EH (cell line): ENCODE results near the gene FNIP2.
"Not testable (repeated sequence)": the region's sequence is repeated elsewhere in the genome, so short reads cannot be mapped to it uniquely, and the experiment has no call there.

Source experiments
- DNase-seq: peaks from one replicate; pipeline ENCODE4 v3.0.0-alpha.2; 2015; ENCODE audit warnings: low read depth

The FNIP2 gene

GRCh38 chr4:158768555-158769174 is at the start of gene FNIP2:
TSS of gene FNIP2 (plus strand) at chr4:158769026. CDS start at chr4:158769213, 187 bp downstream.
- DNase-seq: peak; percentile 85

DNA sequence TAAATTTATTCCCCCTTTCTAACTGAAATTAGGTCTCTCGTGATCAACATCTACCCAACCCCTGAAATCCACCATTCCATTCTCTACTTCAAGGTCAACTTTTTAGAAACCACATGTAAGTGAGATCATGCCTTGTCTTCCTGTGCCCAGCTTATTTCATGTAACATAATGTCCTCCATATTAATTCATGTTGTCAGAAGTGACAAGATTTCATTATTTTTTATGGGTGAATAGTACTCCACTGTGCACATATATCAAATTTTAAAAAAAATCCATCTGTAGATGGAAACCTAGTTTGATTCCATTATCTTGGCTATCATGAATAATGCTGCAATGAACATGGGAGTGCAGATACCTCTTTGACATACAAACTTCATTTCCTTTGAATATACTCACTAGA is 47.1 kb upstream of the FNIP2 start:
- DNase-seq: no peak

- peak; percentile 58 for DNase-seq
Measured at GRCh38 chr4:158722291-158722916, 46.4 kb upstream of the FNIP2 start.

- DNase-seq: peak; percentile 81
Measured at GRCh38 chr4:158722917-158723793, 45.7 kb upstream of the FNIP2 start, which contains the start of gene PPID. TSS of gene PPID (minus strand) at chr4:158723396. CDS start at chr4:158723288, 108 bp downstream.

- no peak for DNase-seq
Measured at GRCh38 chr4:158724637-158725036, 44.2 kb upstream of the FNIP2 start.

DNA sequence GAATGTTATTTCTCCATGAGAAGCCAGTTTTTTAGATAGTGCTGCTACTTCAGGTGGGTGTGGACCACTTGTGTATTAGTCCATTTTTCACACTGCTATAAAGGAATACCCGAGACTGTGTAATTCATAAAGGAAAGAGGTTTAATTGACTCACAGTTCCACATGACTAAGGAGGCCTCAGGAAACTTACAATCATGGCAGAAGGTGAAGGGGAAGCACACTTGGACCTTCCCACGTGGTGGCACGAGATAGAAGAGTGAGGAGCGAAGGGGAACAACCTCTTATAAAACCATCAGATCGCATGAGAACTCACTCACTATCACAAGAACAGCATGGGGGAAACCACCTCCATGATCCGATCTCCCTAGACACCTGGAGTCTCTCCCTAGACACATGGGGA is 42.2 kb upstream of the FNIP2 start:
- no peak for DNase-seq

DNA sequence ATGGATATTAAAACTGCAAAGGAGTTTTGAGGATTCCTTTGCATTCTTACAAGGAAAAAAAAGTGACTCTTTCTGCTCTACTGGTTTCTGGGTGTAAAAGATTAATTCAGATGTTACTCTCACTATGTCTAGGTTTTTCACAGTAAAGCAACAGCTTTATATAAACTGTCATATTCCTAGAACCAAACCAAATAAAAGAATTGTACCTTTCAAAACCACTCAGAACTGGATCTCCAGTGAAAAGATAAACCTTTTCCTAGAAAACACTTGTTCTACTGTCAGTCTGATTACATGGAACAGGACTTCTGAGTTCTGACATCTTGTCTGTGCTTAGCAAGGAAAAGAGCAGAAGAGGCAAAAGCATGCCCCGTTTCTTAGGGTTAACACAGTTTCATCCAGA is 40.6 kb upstream of the FNIP2 start:
- DNase-seq: no peak

- DNase-seq: peak; percentile 83
Measured at GRCh38 chr4:158729716-158730559, 38.9 kb upstream of the FNIP2 start.

- no peak for DNase-seq
Measured at GRCh38 chr4:158738866-158739265, 30.0 kb upstream of the FNIP2 start.

DNA sequence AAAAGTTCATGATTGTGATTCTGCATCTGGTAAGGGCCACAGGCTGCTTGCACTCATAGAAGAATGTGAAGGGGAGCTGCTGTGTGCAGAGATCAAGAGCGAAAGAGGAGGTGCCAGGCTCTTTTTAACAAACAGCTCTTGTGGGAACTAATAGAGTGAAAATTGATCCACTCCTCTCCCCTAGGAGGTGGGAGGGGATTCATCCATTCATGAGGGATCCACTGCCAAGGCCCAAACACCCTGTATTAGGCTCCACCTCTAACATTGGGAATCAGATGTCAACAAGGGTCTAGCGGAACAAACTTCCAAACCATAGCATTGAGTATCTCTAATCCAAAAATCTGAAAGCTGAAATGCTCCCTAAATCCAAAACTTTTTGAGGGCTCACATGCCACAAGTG is 29.2 kb upstream of the FNIP2 start:
- DNase-seq: no peak

DNA sequence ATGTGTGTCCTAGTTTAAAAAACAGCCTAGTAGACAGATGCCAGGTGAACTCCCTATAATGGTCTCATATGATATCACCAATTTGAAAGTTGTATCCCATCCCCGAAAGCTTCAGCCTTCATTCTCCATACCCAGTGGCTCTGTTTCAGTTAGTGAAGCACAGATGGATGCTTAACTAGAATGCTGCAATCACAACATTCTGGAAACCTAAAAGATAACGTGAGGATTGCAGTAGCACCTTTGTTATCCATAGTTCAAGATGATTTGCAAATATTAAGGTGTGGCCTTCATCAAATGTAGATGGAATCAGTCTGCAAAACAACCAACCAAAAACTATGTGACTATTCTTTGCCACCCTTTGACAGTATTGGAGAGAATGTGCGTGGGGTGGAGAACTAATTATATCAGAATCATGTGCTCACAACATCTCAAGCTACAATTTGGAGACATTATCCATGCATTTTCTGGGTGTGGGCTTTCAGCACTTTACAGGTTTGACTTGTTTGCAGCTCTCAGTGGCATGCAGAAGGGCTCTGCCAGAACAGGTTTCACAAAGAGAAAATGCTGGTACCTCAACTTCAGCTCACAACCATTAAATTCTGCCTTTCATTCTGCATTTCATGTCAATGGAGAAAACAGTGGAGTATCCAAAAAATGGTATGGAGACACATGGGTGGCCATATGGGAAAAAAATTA is 27.4 kb upstream of the FNIP2 start:
- no peak for DNase-seq

GRCh38 chr4:158746537-158746936 is 22.3 kb upstream of the FNIP2 start:
- not testable (repeated sequence) for DNase-seq

- DNase-seq: peak; percentile 96
Measured at GRCh38 chr4:158750379-158750778, 18.4 kb upstream of the FNIP2 start.

DNA sequence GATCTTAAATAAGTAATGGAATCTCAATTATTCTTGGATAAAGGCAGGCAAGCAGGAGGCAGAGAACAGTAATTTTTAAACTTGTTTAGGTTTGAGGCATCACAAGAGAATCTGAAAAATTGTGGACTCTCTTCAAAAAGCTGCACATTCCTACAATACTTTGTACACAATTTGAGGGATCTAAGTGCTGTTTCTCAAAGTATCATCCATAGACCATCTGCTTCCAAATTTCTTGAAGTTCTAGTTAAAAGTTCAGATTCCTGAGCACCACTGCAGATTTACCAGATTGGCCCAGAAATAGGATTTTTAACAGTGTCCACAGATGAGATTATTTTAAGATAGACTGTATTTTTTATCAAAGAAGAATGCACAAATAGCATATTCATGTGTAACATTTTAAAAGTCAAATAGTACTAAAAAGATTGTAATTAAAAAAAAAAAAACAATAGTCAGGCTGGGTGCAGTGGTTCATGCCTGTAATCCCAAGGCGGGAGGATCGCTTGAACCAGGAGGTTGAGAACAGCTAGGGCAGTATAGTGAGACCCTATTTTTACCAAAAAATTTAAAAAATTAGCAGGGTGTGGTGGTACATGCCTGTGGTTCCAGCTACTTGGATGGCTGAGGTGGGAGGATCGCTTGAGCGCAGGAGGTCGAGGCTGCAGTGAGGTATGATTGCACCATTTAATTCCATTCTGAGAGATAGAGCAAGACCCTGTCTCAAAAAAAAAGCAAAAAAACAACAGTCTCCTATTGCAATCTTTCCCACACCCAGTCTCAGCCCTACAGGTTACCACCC is 14.2 kb upstream of the FNIP2 start:
- DNase-seq: peak; percentile 92

DNA sequence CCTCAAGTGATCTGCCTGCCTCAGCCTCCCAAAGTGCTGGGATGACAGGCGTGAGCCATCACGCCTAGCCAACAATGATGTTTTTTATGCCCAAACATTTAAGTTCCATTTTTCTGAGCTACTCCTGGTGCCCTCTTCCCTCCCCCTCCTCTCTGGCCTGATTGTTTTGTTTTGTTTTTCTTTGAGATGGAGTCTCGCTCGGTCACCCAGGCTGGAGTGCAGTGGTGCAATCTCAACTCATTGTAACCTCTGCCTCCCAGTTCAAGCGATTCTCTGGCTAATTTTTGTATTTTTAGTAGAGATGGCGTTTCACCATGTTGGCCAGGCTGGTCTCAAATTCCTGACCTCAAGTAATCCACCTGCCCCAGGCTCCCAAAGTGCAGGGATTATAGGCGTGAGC is 13.0 kb upstream of the FNIP2 start:
- not testable (repeated sequence) for DNase-seq

GRCh38 chr4:158756588-158756987 is 12.2 kb upstream of the FNIP2 start:
- DNase-seq: no peak

- DNase-seq: peak; percentile 82
Measured at GRCh38 chr4:158758142-158758541, 10.7 kb upstream of the FNIP2 start.

DNA sequence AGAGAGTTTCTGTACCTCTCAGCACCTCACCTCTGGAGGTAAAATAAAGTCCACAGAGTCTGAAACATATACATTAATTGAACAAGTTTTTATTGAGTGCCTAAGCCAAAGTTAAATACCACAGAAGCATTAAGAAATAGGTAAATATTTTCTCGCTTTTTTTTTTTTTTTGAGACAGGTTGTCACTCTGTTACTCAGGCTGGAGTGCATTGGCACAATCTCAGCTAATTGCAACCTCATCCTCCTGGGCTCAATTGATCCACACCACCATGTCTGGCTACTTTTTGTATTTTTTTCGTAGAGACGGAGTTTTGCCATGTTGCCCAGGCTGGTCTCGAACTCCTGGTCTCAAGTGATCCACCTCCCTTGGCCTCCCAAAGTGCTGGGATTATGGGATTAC is 10.1 kb upstream of the FNIP2 start:
- DNase-seq: no peak

- not testable (repeated sequence) for DNase-seq
Measured at GRCh38 chr4:158759539-158759938, 9.3 kb upstream of the FNIP2 start.

- DNase-seq: peak; percentile 73
Measured at GRCh38 chr4:158760866-158761265, 8.0 kb upstream of the FNIP2 start.
